D341Med (cell line): Measurements from ENCODE around the gene MYO3B.

ENCODE experiments used
- DNase-seq: peaks from one replicate; pipeline ENCODE4 v3.0.0; 2012; ENCODE audit warnings: low spot score

Gene MYO3B

GRCh38 chr2:170236680-170237047 is 58.7 kb downstream of the MYO3B start:
- no peak for DNase-seq

GRCh38 chr2:170237572-170238120 is 59.7 kb downstream of the MYO3B start:
- DNase-seq = no peak

- no peak for DNase-seq
Measured at GRCh38 chr2:170238776-170239175, 60.8 kb downstream of the MYO3B start.

GRCh38 chr2:170240629-170241028 is 62.7 kb downstream of the MYO3B start:
- DNase-seq = no peak

GRCh38 chr2:170241756-170242155 is 63.8 kb downstream of the MYO3B start:
- DNase-seq = no peak

GRCh38 chr2:170243118-170243837 is 65.3 kb downstream of the MYO3B start:
- DNase-seq = no peak

GRCh38 chr2:170243898-170244297 is 66.0 kb downstream of the MYO3B start:
- DNase-seq = no peak

GRCh38 chr2:170244555-170244954 is 66.6 kb downstream of the MYO3B start:
- no peak for DNase-seq

GRCh38 chr2:170245312-170245711 is 67.4 kb downstream of the MYO3B start:
- no peak for DNase-seq

- no peak for DNase-seq
Measured at GRCh38 chr2:170247333-170247732, 69.4 kb downstream of the MYO3B start.

- DNase-seq = no peak
Measured at GRCh38 chr2:170247882-170248393, 70.0 kb downstream of the MYO3B start.

GRCh38 chr2:170248574-170249393 is 70.8 kb downstream of the MYO3B start:
- DNase-seq = no peak

- no peak for DNase-seq
Measured at GRCh38 chr2:170249761-170250160, 71.8 kb downstream of the MYO3B start.

GRCh38 chr2:170250584-170250983 is 72.6 kb downstream of the MYO3B start:
- no peak for DNase-seq

GRCh38 chr2:170252414-170252813 is 74.5 kb downstream of the MYO3B start:
- no peak for DNase-seq

- no peak for DNase-seq
Measured at GRCh38 chr2:170253721-170254230, 75.8 kb downstream of the MYO3B start.

GRCh38 chr2:170254293-170254732 is 76.4 kb downstream of the MYO3B start:
- no peak for DNase-seq

GRCh38 chr2:170255137-170255536 is 77.2 kb downstream of the MYO3B start:
- no peak for DNase-seq

GRCh38 chr2:170255971-170256370 is 78.0 kb downstream of the MYO3B start:
- no peak for DNase-seq

GRCh38 chr2:170258382-170258781 is 80.4 kb downstream of the MYO3B start:
- DNase-seq = no peak

- DNase-seq = no peak
Measured at GRCh38 chr2:170260188-170260587, 82.2 kb downstream of the MYO3B start.

- DNase-seq = no peak
Measured at GRCh38 chr2:170261566-170261965, 83.6 kb downstream of the MYO3B start.

GRCh38 chr2:170262343-170262742 is 84.4 kb downstream of the MYO3B start:
- DNase-seq = no peak
